ENCODE data around the gene RAPGEF4. TPM values are rescaled to one million over a fixed set of nuclear protein-coding genes. Genes with fewer than 3 reads are reported as not detected.
"Not testable (repeated sequence)": the region's sequence is repeated elsewhere in the genome, so short reads cannot be mapped to it uniquely, and the experiment has no call there.

Gene RAPGEF4
- total RNA-seq, 4 donors from 2014 or later = 3.7 to 8.9 (median 5.2) TPM

DNA sequence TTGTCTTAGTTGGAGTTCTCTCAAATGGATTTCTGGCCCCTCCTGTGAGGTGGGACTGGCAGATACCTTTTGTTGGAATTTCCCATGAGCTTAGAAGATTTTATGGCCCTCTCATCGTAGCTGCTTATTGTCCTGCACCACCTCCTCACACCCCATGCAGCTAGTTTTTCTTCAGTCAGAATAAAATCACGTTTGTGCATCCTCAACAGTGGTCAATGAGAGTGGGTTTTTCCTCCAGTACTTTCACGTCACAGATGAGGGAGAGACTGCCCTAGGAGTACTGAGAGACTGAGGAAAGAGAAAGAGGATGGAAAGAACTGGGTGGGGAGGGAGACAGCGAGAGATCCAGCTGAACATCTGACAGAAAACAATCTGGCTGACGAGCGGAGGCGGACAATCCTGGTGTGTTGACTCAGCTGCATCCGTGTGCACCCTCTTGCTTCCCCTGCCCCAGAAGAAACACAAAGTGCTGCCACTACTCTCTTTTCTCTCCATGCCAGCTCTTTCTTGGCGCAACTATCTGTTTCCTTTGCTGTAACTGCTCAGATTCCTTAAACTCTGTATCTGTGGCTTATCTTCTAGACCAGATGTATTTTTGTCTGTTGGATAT is 7.4 kb downstream of the RAPGEF4 start:
- no peak overlapping the region for H3K4me3 ChIP-seq
- H3K36me3 ChIP-seq = no peaks in the 10 kb centered on the region
- H3K27me3 ChIP-seq = no peaks in the 10 kb centered on the region
- TF ChIP-seq POLR2AphosphoS5 (IDR thresholded peaks at IDR 0.05) = no peak
- no peak for TF ChIP-seq EP300 (IDR thresholded peaks at IDR 0.05)
- TF ChIP-seq, protein P1, sequence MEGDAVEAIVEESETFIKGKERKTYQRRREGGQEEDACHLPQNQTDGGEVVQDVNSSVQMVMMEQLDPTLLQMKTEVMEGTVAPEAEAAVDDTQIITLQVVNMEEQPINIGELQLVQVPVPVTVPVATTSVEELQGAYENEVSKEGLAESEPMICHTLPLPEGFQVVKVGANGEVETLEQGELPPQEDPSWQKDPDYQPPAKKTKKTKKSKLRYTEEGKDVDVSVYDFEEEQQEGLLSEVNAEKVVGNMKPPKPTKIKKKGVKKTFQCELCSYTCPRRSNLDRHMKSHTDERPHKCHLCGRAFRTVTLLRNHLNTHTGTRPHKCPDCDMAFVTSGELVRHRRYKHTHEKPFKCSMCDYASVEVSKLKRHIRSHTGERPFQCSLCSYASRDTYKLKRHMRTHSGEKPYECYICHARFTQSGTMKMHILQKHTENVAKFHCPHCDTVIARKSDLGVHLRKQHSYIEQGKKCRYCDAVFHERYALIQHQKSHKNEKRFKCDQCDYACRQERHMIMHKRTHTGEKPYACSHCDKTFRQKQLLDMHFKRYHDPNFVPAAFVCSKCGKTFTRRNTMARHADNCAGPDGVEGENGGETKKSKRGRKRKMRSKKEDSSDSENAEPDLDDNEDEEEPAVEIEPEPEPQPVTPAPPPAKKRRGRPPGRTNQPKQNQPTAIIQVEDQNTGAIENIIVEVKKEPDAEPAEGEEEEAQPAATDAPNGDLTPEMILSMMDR (IDR thresholded peaks at IDR 0.05) = no peak
- TF ChIP-seq POLR2A (IDR thresholded peaks at IDR 0.05; ENCODE audit: low read depth) = no peak
- no peak for DNase-seq (ENCODE audit: extremely low spot score)
- H3K27ac ChIP-seq (replicated peaks in 1 of 4) = no peak overlapping the region
- peaks cover 0 to 7% (median 6%) of the 10 kb centered on the region in 4 donors for H3K9me3 ChIP-seq
- H3K4me1 ChIP-seq = no peaks in the 10 kb centered on the region
- WGBS = 74% methylated on average over 9 of the region's 9 CpGs
- intact Hi-C loops (cut with DNase I) = no loop called here

DNA sequence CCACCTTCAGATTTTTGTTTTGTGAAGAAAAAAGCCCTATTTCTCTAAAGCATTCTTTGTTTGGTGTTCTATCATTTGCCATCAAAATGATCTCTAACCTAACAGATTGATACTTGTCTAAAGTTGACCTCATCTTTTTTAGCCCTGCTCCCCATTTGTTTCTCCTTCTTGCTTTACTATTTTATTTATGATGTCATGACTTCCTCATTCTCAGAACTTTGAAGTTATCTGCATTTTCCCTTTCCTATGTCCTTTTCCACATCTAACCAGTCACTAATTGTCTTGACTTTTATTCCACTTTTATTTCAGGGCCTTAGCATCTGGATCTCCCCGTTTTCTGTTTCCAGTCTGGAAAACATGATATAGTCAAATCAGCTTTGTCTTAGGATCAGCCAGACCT is 8.3 kb downstream of the RAPGEF4 start:
- intact Hi-C loops (cut with DNase I) = no loop called here
- 96% methylated on average over 1 of the region's 1 CpG for WGBS
- TF ChIP-seq EP300 (IDR thresholded peaks at IDR 0.05) (no peak), POLR2A (IDR thresholded peaks at IDR 0.05; ENCODE audit: low read depth) (no peak), POLR2AphosphoS5 (IDR thresholded peaks at IDR 0.05) (no peak)
- TF ChIP-seq, protein P1 (IDR thresholded peaks at IDR 0.05) = no peak
- H3K4me3 ChIP-seq = no peak overlapping the region
- H3K27ac ChIP-seq (replicated peaks in 1 of 4) = no peak overlapping the region
- H3K9me3 ChIP-seq = peaks cover 0 to 7% (median 6%) of the 10 kb centered on the region in 4 donors
- no peaks in the 10 kb centered on the region for H3K27me3 ChIP-seq
- H3K4me1 ChIP-seq = no peaks in the 10 kb centered on the region
- DNase-seq (ENCODE audit: extremely low spot score) = no peak
- no peaks in the 10 kb centered on the region for H3K36me3 ChIP-seq

DNA sequence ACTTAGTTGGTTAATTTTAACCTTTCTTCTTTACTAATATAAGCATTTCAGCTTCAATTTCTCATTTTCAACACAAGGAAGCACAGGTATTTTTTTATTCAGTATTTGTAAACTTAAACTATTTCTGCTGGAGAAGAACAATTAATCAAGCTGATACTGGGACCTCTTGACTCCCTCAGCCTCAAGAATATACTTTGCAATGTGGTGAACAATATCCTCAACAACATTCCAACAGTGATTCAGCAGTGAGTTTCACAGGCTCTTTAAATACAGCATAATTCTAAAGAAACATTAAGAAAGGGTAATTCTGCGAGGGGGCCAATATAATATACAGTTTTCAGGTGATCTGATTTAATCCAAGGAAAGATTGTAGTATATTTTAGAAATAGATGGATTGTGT is 10.0 kb downstream of the RAPGEF4 start:
- TF ChIP-seq POLR2A (IDR thresholded peaks at IDR 0.05; ENCODE audit: low read depth) (no peak), EP300 (IDR thresholded peaks at IDR 0.05) (no peak), POLR2AphosphoS5 (IDR thresholded peaks at IDR 0.05) (no peak)
- TF ChIP-seq, protein P1 (IDR thresholded peaks at IDR 0.05) = no peak
- Histone ChIP-seq H3K4me3 (no peak overlapping the region), H3K4me1 (no peaks in the 10 kb centered on the region), H3K36me3 (no peaks in the 10 kb centered on the region), H3K27me3 (no peaks in the 10 kb centered on the region), H3K9me3 (peaks cover 0 to 7% (median 6%) of the 10 kb centered on the region in 4 donors), H3K27ac (replicated peaks in 1 of 4) (no peak overlapping the region)
- no peak for DNase-seq (ENCODE audit: extremely low spot score)
- intact Hi-C loops (cut with DNase I) = no loop called here
- WGBS = 95% methylated on average over 1 of the region's 1 CpG

DNA sequence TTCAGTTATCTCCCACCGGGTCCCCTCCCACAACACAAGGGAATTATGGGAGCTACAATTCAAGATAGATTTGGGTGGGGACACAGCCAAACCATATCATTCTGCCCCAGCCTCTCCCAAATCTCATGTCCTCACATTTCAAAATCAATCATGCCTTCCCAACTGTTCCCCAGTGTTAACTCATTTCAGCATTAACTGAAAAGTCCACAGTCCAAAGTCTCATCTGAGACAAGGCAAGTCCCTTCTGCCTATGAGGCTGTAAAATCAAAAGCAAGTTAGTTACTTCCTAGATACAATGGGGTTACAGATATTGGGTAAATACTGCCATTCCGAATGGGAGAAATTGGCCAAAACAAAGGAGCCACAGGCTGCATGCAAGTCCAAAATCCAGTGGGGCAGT is 12.9 kb downstream of the RAPGEF4 start:
- H3K4me3 ChIP-seq; H3K36me3 ChIP-seq; DNase-seq (ENCODE audit: extremely low spot score); H3K9me3 ChIP-seq; intact Hi-C loops (cut with DNase I); H3K4me1 ChIP-seq; H3K27ac ChIP-seq (replicated peaks in 1 of 4); H3K27me3 ChIP-seq: not testable (repeated sequence)
- WGBS = 95% methylated on average over 2 of the region's 2 CpGs

DNA sequence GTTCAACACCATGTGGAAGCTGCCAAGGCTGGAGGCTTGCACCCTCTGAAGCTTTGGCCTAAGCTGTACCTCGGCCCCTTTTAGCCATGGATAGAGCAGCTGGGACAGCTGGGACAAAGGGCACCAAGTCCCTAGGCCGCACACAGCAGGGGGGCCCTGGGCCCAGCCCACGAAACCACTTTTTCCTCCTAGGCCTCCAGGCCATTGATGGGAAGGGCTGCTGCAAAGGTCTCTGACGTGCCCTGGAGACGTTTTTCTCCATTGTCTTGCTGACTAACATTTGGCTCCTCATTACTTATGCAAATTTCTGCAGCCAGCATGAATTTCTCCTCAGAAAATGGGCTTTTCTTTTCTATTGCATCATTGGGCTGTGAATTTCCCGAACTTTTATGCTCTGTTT is 13.7 kb downstream of the RAPGEF4 start:
- Histone ChIP-seq H3K27ac (replicated peaks in 1 of 4) (no peak overlapping the region), H3K4me1 (no peaks in the 10 kb centered on the region), H3K4me3 (no peak overlapping the region), H3K27me3 (no peaks in the 10 kb centered on the region), H3K36me3 (no peaks in the 10 kb centered on the region), H3K9me3 (peaks cover 0 to 4% (median 3%) of the 10 kb centered on the region in 4 donors)
- no peak for TF ChIP-seq POLR2A (IDR thresholded peaks at IDR 0.05; ENCODE audit: low read depth)
- TF ChIP-seq, protein P1 (IDR thresholded peaks at IDR 0.05) = no peak
- TF ChIP-seq EP300 (IDR thresholded peaks at IDR 0.05) = no peak
- TF ChIP-seq POLR2AphosphoS5 (IDR thresholded peaks at IDR 0.05) = no peak
- DNase-seq (ENCODE audit: extremely low spot score) = no peak
- 70% methylated on average over 3 of the region's 6 CpGs for WGBS
- intact Hi-C loops (cut with DNase I) = no loop called here

Measured in esophagus muscularis mucosa (tissue), 4 donors.